ENCODE results near the gene GLB1L.

The GLB1L gene

GRCh38 chr2:219210886-219211362 is 34.3 kb downstream of the GLB1L start:
- DNase-seq, result no peak
- Mint-ChIP-seq H3K27ac (no peak overlapping the region), H3K27me3 (ENCODE audit: low read depth, poor library complexity) (no peaks in the 10 kb centered on the region), H3K4me1 (peaks cover 23% of the 10 kb centered on the region), H3K4me3 (no peak overlapping the region), H3K36me3 (ENCODE audit: low read depth) (peaks cover 35% of the 10 kb centered on the region), H3K9me3 (no peaks in the 10 kb centered on the region)
- no peak for TF ChIP-seq CTCF (IDR thresholded peaks at IDR 0.05)

DNA sequence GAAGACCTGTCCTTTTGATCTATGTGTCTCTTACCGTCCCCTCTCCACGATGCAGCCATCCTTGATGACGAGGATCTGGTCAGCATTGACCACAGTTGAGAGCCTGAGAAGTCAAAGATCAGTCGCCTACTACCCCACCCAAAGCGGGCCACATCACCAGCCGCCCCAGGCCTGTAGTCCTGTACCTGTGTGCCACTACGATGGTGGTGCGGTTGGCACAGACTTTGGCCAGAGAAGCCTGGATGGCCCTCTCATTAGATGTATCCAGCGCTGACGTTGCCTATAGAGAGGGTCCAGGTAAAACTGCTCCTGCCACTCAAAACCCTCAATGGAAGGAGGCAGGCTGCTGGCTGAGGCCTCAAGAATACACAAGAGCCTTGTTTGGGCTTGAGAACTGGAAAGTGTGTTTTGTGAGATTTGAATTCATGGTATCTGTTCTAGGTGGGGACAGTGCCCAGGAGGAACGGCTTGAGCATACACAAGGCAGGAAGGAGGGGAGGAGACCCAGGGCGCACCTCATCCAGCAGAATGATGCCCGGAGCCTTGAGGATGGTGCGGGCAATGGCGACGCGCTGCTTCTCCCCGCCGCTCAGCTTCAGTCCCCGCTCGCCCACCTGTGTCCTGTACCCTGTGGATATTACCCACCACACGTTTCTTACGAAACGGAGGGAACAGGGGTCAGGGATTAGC is 34.9 kb downstream of the GLB1L start:
- H3K27me3 Mint-ChIP-seq (ENCODE audit: low read depth, poor library complexity), result no peaks in the 10 kb centered on the region
- no peak overlapping the region for H3K27ac Mint-ChIP-seq
- no peaks in the 10 kb centered on the region for H3K9me3 Mint-ChIP-seq
- H3K4me3 Mint-ChIP-seq, result no peak overlapping the region
- TF ChIP-seq CTCF (IDR thresholded peaks at IDR 0.05), result no peak
- peaks cover 35% of the 10 kb centered on the region for H3K36me3 Mint-ChIP-seq (ENCODE audit: low read depth)
- DNase-seq, result no peak
- peaks cover 23% of the 10 kb centered on the region for H3K4me1 Mint-ChIP-seq

- Mint-ChIP-seq H3K27me3 (ENCODE audit: low read depth, poor library complexity) (no peaks in the 10 kb centered on the region), H3K36me3 (ENCODE audit: low read depth) (peaks cover 32% of the 10 kb centered on the region), H3K4me1 (peaks cover 23% of the 10 kb centered on the region), H3K9me3 (peaks cover 1% of the 10 kb centered on the region), H3K27ac (no peak overlapping the region), H3K4me3 (no peak overlapping the region)
- no peak for TF ChIP-seq CTCF (IDR thresholded peaks at IDR 0.05)
- no peak for DNase-seq
Measured at GRCh38 chr2:219209236-219210195, 35.7 kb downstream of the GLB1L start.

GRCh38 chr2:219207884-219208740 is 37.1 kb downstream of the GLB1L start:
- Mint-ChIP-seq H3K4me3 (peak overlapping the region; percentile 83), H3K27me3 (ENCODE audit: low read depth, poor library complexity) (no peaks in the 10 kb centered on the region), H3K36me3 (ENCODE audit: low read depth) (peaks cover 23% of the 10 kb centered on the region), H3K9me3 (peaks cover 11% of the 10 kb centered on the region), H3K4me1 (peaks cover 23% of the 10 kb centered on the region), H3K27ac (peak overlapping the region; percentile 83)
- no peak for DNase-seq
- no peak for TF ChIP-seq CTCF (IDR thresholded peaks at IDR 0.05)

DNA sequence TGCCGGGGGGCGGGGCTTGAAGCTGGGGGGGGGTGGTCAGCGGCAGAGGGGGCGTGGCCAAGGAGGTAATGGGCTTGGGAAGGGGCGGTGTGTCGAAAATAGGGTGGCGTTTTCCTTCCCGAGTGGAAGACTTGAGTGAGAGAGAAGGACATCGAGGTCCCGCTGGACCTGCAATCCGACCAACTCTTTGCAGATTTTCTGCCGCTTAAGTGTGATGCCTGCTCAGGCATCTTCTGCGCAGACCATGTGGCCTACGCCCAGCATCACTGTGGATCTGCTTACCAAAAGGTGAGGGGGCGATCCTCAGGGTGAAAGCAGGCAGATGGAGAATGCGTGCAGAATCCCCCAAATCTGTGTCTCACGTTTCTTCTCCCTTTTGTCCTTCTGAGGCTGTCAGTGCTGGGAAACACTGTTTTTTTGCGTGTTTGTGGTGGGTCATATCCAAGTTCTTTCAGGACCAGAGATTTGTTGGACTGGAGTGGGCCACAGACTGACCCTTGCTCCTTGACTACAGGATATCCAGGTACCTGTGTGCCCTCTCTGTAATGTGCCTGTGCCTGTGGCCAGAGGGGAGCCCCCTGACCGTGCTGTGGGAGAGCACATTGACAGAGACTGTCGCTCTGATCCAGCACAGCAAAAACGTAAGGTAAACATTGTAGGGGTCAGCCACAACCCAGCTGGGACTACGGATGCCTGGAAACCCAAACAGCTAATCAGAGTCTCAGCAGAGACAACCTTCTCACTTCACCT is 37.9 kb downstream of the GLB1L start:
- DNase-seq, result no peak
- TF ChIP-seq CTCF (IDR thresholded peaks at IDR 0.05), result no peak
- no peaks in the 10 kb centered on the region for H3K27me3 Mint-ChIP-seq (ENCODE audit: low read depth, poor library complexity)
- H3K4me1 Mint-ChIP-seq, result peaks cover 23% of the 10 kb centered on the region
- H3K4me3 Mint-ChIP-seq, result peak overlapping the region; percentile 83
- H3K36me3 Mint-ChIP-seq (ENCODE audit: low read depth), result peaks cover 17% of the 10 kb centered on the region
- H3K9me3 Mint-ChIP-seq, result peaks cover 15% of the 10 kb centered on the region
- peak overlapping the region; percentile 64 for H3K27ac Mint-ChIP-seq

All from nephron progenitor cell (in vitro differentiated cells).